Measurements from ENCODE around the gene FAU. TPM values are rescaled to one million over a fixed set of nuclear protein-coding genes. Genes with fewer than 3 reads are reported as not detected.

The FAU gene
- polyA plus RNA-seq, 3 donors, result 732 to 1,153 (median 967) TPM

DNA sequence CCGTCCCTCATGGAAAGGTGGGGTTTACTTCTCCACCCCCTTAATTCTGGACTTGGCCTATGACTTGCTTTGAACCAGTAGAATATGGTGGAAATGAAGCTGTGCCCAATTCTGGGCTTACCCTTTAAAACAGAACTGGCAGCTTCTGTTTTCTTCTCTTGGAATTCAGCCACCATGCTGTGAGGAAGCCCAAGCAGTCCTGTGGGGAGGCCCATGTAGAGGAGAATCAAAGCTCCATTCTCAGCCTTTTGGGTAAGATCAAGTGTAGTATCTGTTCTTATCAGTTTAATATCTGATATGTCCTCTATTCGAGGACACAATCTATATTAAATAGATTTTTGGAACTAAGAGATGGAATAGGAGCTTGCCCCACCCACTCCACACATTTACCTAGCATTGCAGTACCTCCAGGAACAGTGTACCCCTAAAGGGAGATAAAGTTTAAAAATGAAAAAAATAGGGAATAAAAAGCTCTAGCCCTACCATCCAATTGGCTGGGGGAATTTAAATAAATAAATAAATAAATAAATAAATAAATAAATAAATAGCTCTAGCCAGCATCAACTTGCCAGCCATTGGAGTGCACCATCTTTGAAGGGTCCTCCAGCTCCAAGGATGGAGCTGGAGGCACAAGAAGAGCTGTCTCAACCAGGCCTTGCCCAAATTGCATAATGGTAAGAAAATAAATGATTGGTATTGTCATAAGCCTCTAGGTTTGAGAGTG is 25.6 kb upstream of the FAU start:
- H3K27ac ChIP-seq (ENCODE audit: low read depth, low read length), result no peak overlapping the region
- WGBS, 3 donors, result 77 to 89% (median 81%) methylated on average over 2 of the region's 2 CpGs

DNA sequence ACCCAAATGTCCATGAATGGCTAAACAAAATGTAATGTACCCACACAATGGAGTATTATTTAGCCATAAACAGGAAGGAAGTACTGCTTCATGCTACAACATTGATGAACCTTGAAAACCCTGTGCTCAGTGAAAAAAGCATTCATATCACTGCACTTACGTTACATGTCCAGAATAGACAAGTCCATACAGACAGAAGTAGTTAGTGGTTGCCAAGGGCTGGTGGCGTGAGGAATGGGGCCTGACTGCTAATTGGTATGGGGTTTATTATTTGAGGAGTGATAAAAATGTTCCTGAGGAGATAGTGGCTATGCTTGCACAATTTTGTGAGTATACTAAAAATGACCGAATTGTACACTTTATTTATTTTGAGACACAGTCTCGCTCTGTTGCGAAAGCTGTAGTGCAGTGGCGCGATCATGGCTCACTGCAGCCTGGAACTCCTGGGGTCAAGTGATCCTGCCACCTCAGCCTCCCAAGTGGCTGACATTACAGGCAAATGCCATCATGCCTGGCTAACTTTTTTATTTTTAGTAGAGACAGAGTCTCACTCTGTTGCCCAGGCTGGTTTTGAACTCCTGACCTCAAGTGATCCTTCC is 20.1 kb upstream of the FAU start:
- H3K27ac ChIP-seq (ENCODE audit: low read depth, low read length), result no peak overlapping the region
- 71 to 79% (median 77%) methylated on average over 7 of the region's 7 CpGs for WGBS, 3 donors

DNA sequence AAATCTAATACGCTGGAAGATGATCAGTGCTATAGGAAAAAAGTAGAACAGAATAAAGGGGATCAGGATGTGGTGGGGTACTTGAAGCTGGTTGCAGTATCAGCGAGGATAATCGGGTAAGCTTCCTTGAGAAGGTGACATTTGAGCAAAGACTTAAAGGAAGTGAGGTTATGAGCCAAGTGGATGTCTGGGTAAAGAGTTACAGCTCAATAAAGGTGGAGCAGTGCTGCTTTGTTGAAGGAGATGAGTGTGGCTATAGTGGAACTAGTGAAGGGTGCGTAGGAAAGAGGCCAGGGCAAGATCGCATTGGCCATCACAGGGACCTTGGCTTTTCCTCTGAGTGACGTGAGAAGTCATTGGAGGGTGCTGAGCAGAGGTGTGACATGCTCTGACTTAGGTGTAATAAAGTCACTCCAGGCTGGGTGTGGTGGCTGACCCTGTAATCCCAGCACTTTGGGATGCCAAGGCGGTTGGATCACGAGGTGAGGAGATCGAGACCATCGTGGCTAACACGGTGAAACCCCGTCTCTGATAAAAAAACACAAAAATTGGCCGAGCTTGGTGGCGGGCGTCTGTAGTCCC is 14.7 kb upstream of the FAU start:
- WGBS, 3 donors, result 88 to 90% (median 89%) methylated on average over 15 of the region's 15 CpGs
- no peak overlapping the region for H3K27ac ChIP-seq (ENCODE audit: low read depth, low read length)

DNA sequence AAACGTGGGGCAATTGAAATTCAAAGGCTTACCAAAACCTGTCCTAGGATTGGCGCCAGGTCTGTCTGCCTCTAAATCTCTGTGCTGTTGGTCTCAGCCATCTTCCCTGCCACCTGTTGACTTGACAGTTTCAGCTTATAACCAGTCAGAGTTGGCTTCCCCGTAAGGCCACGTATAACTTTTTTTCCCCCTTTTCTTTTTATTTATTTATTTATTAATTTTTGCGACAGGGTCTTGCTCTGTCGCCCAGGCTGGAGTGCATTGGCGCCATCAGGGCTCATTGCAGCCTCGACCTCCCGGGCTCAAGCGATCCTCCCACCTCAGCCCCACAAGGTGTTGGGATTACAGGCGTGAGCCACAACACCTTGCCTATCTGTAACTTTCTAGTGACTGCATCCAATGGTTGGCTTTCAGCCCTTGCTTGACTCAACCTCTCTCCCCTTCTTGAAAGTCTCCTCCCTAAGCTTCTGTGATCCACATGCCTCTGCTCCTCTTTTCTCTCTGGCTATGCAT is 13.8 kb upstream of the FAU start:
- WGBS, 3 donors, result 40 to 59% (median 53%) methylated on average over 11 of the region's 11 CpGs
- no peak overlapping the region for H3K27ac ChIP-seq (ENCODE audit: low read depth, low read length)

DNA sequence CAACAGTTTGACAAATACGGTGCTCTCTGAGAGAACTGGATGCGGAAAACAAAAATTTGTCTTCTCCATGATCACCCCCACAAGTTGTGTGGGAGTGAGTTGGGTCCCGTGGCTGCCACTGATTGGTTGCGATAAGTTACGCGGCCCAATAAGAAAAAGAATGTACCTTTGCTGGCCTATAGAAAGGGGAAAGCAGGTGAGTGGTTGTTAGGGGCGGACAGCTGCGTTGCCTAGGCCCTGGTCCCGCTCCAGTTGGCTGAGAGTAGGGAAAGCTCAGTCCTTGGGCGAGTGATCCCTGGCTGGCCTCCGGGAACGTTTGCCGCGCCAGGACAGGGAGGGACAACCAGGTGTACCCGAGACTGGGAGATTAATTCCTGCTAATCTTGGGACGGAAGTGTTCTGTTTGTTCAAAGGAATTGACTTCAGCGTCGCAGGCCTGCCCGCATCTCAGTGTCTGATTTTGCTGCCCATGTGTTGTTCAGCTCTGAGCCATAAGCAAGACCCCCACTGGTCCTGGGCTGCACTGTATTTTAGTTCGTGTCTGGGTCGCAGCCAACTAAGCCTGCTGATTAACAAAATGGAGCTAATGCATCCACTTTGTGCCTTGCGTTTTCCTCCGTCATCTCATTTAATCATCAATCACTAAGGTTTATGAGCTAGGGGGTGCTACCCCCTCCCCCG is 13.2 kb upstream of the FAU start:
- WGBS, 3 donors, result 1 to 2% (median 2%) methylated on average over 24 of the region's 24 CpGs
- H3K27ac ChIP-seq (ENCODE audit: low read depth, low read length), result peak overlapping the region; percentile 75

DNA sequence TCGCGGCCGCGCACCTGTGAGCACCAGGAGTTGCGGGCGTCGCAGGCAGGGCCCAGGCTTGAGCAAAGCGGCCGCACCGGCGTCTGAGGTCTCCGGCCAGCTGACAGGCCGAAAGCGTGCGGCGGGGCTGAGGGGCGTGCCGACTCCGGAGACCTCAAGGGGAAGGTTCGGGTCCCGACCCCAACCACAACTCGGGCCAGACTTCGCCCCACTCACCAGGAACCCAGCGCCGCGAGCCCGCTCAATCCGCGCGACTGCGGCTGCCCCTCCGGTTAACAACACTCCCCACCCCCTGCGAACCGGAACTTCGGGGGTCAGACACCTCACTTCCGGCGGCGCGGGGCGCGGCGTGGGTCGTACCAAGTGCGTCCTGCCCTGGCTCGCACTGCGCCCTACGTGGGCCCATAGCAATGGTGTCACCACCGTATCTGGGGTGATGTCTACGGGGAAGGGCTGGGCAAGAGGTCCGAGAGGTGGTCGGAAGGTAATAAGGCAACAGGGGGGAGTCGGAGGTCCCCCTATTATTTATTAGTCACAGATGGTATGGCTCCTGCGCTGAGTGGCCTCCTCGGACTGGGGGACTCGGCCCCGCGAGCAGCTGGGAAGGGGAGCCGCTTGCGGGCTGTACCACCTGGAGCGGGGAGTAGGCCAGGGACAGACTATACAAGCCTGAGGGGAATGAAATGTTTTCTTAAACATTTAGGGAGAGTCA is 12.5 kb upstream of the FAU start, which contains the start of gene SYVN1:
Gene SYVN1 (minus strand): TSS at position 280 of the 712 bp plus-strand sequence. CDS start 918 bp downstream, outside the sequence.
- H3K27ac ChIP-seq (ENCODE audit: low read depth, low read length), result peak within 1 kb of the TSS; percentile 75
- WGBS, 3 donors, result 0% methylated on average over 51 to 60 of the region's 60 CpGs

DNA sequence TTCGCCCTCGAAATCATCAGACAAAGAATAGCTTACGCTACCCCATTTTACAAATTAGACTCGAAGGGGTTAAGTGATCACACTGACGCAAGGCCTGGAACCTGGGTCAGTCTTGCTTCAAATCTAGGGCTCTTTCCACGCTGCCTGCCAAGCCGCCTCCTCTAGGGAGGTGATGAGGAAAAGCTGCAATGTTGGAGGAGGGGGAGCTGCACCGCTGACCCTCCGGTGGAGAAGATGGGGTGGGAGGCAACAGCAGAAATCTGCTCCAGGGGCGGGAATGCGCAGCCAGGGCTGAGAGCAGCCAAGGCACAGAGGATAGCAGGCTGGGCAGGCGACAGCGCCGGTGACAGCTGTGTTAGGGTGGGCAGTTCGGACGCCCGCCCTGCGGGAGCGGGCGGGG is 11.8 kb upstream of the FAU start:
- no peak overlapping the region for H3K27ac ChIP-seq (ENCODE audit: low read depth, low read length)
- WGBS, 3 donors, result 0 to 1% (median 1%) methylated on average over 20 of the region's 20 CpGs

DNA sequence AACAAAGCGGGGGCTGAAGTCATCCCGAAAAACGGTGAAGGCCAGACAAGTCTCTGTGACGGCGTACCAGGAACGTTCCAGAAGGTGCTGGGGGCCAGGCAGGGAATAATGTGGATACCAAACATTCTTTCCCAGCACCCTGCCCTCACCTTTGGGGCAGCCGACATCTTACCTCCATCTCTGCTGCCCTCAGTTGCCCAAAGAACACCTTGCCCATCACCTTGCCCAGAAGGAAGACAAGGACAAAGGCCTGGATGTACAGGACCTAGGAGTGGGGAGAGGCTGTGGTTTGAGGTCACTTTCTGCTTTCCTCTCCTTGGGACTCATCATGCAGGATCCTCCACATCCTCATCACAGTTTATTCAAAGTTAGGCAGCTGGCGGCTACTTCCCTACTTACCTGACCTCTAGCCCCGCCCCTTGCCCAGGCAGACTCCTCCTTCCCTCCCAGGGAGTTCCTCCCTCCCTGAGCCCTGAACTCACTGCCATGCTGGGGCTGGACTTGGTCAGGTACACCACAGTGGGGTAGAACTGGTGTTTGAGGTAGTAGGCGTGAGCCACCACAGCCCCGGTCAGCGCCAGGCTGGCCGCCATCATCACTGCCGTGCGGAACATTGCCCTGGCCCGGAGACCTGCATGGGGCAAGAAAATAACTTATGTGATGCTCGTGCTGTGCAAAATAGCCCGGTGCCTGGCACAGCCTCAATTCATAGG is 11.2 kb upstream of the FAU start:
- H3K27ac ChIP-seq (ENCODE audit: low read depth, low read length), result no peak overlapping the region
- WGBS, 3 donors, result 25 to 44% (median 31%) methylated on average over 18 of the region's 18 CpGs

DNA sequence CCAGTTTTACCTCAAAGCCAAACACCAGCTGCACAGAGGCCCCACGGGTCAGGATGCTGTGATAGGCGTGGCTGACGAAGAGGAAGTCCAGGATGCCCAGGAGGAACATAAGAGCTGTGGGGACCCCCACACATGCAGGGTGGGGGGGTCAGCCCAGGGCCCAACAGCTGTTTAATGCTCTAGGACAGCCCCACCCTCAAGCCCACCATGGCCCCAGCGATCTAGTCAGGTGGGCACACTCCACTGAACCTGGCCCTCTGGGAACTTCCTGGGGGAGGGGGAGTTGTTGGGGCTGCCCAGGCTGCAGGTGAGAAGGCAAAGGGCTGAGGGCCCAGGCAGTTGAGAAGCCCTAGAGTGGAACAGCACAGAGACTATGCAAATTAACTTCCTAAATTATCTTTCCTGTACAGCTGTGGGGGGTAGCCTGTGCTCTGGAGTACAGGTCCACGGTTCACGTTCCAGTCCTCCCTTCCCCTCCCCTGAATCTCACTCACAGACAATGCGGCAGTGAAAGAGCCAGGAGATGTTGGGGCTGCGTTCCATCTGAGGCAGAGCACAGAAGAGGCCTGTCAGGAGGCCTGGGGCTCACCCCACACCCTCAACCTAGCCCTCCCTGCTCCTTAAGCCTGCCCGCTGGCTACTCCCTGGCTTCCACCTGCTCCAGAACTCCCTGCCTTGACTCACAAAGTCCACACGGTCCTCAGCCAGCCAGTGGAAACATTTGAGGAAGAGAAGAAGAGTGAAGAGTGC is 10.5 kb upstream of the FAU start:
- 53 to 59% (median 53%) methylated on average over 10 of the region's 10 CpGs for WGBS, 3 donors

DNA sequence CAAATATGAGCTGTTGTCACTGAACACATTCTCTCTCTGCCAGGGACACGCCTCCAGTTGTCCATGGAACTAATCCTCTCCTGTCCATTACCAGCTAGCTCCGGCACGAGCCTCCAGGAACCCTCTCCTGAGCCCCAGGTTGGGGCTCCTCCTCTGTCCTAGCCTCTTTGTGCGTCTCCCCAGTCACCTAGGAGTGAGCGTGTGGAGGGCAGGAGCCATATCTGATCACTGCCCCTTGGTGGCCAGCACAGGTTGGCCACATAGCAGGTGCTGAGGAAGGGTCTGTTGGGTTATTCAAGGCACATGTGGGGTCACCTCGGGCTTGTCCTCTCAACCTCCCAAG is 9.9 kb upstream of the FAU start:
- H3K27ac ChIP-seq (ENCODE audit: low read depth, low read length), result no peak overlapping the region
- 53 to 77% (median 69%) methylated on average over 6 of the region's 6 CpGs for WGBS, 3 donors

More for the DNA sequence above, 10.5 kb upstream of the FAU start:
- H3K27ac ChIP-seq (ENCODE audit: low read depth, low read length), result no peak overlapping the region

DNA sequence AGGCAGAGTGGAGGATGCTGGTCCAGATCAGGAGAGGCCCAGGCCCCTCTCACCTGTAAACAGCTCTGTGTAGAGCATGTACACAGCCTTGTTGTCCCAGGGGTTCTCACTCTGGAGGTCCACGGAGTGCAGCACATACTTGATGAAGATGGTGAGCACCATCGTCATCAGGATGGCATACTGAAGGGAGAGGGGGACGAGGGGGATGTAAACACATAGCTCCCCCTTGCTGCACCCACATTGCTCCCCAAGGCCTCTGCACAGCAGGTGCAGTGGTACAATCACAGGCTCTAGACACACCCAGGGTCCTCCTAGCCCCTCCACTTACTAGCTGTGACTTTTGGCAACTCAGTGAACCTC is 9.5 kb upstream of the FAU start:
- no peak overlapping the region for H3K27ac ChIP-seq (ENCODE audit: low read depth, low read length)
- 51 to 83% (median 81%) methylated on average over 3 of the region's 3 CpGs for WGBS, 3 donors

DNA sequence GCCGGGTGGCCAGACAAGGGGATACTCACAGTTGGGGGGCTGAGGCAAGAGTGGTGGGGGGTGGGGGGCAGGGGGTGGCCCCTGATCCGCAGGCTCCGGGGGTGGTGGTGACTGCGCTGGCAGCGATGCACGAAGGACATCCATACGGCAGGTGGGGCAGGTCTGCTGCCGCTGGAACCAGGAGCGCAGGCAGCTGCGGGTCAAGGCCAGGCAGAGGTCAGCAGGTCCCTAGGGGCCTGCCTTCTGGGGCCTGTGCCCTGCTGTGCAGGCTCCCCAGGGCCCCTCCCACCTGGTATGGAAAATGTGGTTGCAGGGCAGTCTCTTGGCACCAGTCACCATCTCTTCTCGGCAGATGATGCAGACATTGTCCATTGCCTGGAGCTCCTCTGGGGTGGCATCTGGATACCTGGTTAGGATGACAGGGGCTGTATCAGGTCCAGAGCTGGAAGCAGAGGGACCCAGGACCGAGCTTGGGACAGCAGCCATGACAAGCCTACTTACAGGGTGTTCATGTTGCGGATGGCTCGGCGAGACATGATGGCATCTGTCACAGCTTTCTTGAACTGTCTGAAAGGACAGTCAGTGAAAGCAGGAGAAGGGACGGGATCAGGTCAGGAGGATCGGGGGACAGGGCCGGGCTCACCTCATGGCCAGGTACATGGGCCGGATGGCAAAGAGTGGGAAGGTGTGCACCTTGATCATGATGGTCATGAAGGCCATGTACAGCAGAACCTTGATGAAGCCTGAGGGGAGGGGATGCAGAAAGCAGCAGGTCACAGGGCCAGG is 8.9 kb upstream of the FAU start:
- no peak overlapping the region for H3K27ac ChIP-seq (ENCODE audit: low read depth, low read length)
- 70 to 86% (median 84%) methylated on average over 18 to 19 of the region's 19 CpGs for WGBS, 3 donors

DNA sequence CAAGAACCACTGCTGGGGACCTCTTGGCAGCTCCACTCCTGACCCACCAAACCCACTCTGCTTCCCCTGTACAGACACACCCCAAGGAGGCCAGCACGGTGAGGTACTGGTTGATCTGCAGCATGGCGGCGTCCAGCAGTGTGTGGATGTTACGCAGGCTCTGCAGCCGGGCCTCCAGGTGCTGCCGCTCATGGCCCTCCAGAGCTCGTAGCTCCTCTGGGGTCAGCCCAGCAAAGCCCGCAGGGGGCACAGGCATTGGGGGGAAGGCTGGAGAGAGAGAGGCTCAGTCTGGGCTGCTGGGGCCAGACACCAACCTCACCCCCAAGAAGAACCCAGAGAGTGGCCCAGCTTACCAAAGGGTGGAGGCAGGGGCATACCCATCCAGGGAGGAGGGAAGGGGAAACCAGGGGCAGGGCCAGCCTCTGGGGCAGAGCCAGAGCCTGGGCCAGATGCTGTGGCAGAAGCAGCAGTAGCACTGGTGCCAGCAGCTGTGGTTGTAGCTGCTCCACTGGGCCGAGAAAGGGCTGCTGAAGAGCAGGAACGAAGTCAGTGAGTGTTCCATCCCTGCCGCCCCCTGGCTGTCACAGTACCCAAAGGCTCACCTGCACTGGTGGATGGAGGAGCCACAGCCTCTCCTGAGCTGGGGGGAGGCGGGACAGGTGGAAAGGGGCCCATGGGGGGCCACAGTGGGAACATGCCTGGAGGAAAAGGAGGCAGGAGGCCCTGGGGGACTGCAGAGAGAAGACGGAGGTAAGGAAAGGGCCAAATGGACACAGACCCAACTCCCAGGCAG is 7.9 kb upstream of the FAU start:
- WGBS, 3 donors, result 72 to 89% (median 88%) methylated on average over 13 of the region's 13 CpGs
- H3K27ac ChIP-seq (ENCODE audit: low read depth, low read length), result no peak overlapping the region

DNA sequence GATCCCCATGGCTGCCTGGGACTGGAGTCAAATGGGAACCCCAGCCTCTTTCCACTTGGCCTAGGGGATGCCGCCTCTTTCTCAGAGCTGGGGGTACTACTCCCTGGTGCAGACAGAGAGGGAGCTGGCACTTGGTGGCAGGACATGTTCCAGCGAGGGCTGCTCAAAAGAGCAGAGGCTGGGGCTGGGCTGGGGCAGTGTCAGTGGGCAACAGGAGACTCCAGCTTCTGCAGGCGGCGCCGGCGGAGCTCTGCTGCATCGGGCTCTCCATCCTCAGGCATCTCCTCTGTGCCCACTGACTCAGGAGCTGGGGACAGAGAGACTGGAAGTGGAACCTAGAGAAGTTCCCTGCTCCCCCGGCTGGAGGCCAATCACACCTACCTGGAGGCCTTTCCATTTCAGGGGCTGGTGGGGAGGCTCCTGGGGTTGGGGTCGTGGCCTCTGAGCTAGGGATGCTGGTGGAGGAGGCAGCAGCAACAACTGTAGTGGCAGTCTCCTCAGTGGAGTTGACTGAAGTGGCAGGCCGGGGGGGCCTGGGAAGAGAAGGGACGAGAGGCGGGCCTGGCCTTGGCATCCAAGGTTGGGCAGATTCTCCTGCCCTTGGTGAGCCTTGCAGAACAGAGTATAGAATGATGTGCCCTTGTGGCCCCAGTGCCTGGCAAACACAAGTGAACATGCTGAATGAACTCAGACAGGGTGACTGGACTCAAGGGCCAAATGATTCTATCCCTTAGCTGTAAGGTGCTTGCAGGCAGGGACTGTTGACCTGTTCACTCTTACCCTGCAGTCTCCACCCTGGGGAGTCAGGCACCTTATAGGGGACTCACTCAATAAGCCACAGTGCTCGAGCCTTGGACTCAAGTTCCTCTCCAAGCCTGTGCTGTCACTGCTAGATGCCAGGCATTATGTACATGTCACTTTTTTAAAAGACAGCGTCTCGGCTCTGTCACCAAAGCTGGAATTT is 6.5 kb upstream of the FAU start:
- 74 to 88% (median 87%) methylated on average over 15 of the region's 15 CpGs for WGBS, 3 donors
- H3K27ac ChIP-seq (ENCODE audit: low read depth, low read length), result no peak overlapping the region

Measured in adipose tissue (tissue), 3 donors.